GM23338 (cell line): ENCODE results near the gene STX1B. TPM values are rescaled to one million over a fixed set of nuclear protein-coding genes. Genes with fewer than 3 reads are reported as not detected.

Source experiments
- ATAC-seq: fragments of 200-7000 bp; cut with Tn5 transposase; 3 replicates; pipeline ENCODE4 v1.9.1; 2020
- DNase-seq: peaks from one replicate; pipeline ENCODE4 v3.0.0-alpha.2; 2015; ENCODE audit warnings: low spot score
- H2AFZ ChIP-seq: fragments of 200-600 bp; sonication (generic); 2 replicates; pipeline ENCODE4 v1.8.0; 2016; ENCODE audit warnings: antibody characterized with exemption, mild to moderate bottlenecking, moderate library complexity
- H3F3A ChIP-seq: fragments of 200-600 bp; sonication (generic); replicated peaks from 2 replicates; pipeline ENCODE4 v1.8.0; 2017; ENCODE audit warnings: antibody characterized with exemption, mixed run types, low read depth
- H3K27ac ChIP-seq: fragments of 200-600 bp; sonication (generic); 2 replicates; pipeline ENCODE4 v1.6.1; 2016; ENCODE audit warnings: low read depth
- H3K27me3 ChIP-seq: fragments of 200-600 bp; sonication (generic); 2 replicates; pipeline ENCODE4 v1.8.0; 2016; ENCODE audit warnings: mild to moderate bottlenecking, mixed run types, moderate library complexity; ENCODE audit not compliant: insufficient read depth
- H3K36me3 ChIP-seq: fragments of 200-600 bp; sonication (generic); 2 replicates; pipeline ENCODE4 v1.8.0; 2016; ENCODE audit warnings: mild to moderate bottlenecking; ENCODE audit not compliant: insufficient read depth
- H3K4me1 ChIP-seq: fragments of 200-600 bp; sonication (generic); 2 replicates; pipeline ENCODE4 v1.8.0; 2016; ENCODE audit warnings: mild to moderate bottlenecking, moderate library complexity; ENCODE audit not compliant: insufficient read depth
- H3K4me2 ChIP-seq: fragments of 200-600 bp; sonication (generic); 2 replicates; pipeline ENCODE4 v1.7.1; 2017; ENCODE audit warnings: mixed run types
- H3K4me3 ChIP-seq: fragments of 200-600 bp; sonication (generic); 2 replicates; pipeline ENCODE4 v1.6.1; 2016; ENCODE audit warnings: mixed run types
- H3K79me2 ChIP-seq: fragments of 200-600 bp; sonication (generic); replicated peaks from 2 replicates; pipeline ENCODE4 v1.8.0; 2017; ENCODE audit warnings: mild to moderate bottlenecking; ENCODE audit not compliant: insufficient read depth
- H3K9me2 ChIP-seq: fragments of 200-600 bp; sonication (generic); 2 replicates; pipeline ENCODE4 v1.8.0; 2017; ENCODE audit not compliant: insufficient read depth
- H4K20me1 ChIP-seq: fragments of 200-600 bp; sonication (generic); replicated peaks from 2 replicates; pipeline ENCODE4 v1.8.0; 2017; ENCODE audit warnings: mild to moderate bottlenecking; ENCODE audit not compliant: insufficient read depth
- H3K27ac Mint-ChIP-seq: 2 replicates; pipeline ENCODE4 v1.8.0; 2020; ENCODE audit warnings: inconsistent platforms, mild to moderate bottlenecking, moderate library complexity, mixed read lengths
- H3K27me3 Mint-ChIP-seq: 3 replicates; pipeline ENCODE4 v1.8.0; 2022; ENCODE audit warnings: low read depth, mild to moderate bottlenecking, moderate library complexity, mixed read lengths, inconsistent platforms; ENCODE audit not compliant: insufficient read depth, poor library complexity
- H3K36me3 Mint-ChIP-seq: 3 replicates; pipeline ENCODE4 v1.8.0; 2021; ENCODE audit warnings: low read depth, mild to moderate bottlenecking, inconsistent platforms, moderate library complexity, mixed read lengths
- H3K4me1 Mint-ChIP-seq: 3 replicates; pipeline ENCODE4 v1.8.0; 2020; ENCODE audit warnings: mild to moderate bottlenecking, inconsistent platforms, mixed read lengths
- H3K4me3 Mint-ChIP-seq: 3 replicates; pipeline ENCODE4 v1.8.0; 2021; ENCODE audit warnings: moderate library complexity, mild to moderate bottlenecking, inconsistent platforms, mixed read lengths
- H3K9me3 Mint-ChIP-seq: 3 replicates; pipeline ENCODE4 v1.8.0; 2020; ENCODE audit warnings: moderate library complexity, mild to moderate bottlenecking, inconsistent platforms, mixed read lengths
- ETS1 ChIP-seq: IDR thresholded peaks from 2 replicates; pipeline ENCODE4 v1.6.1; 2016; ENCODE audit warnings: antibody characterized with exemption
- EZH2 ChIP-seq: fragments of 200-600 bp; sonication (generic); IDR thresholded peaks from one replicate; pipeline ENCODE4 v1.8.0; 2017; ENCODE audit warnings: antibody characterized with exemption, mild to moderate bottlenecking, low read depth; ENCODE audit not compliant: unreplicated experiment
- EZH2phosphoT487 ChIP-seq: fragments of 200-600 bp; sonication (generic); IDR thresholded peaks from one replicate; pipeline ENCODE4 v1.8.1; 2018; ENCODE audit warnings: antibody characterized with exemption; ENCODE audit not compliant: unreplicated experiment
- NANOG ChIP-seq: IDR thresholded peaks from 2 replicates; pipeline ENCODE4 v1.6.1; 2016; ENCODE audit warnings: antibody characterized with exemption, borderline replicate concordance
- REST ChIP-seq: IDR thresholded peaks from one replicate; pipeline ENCODE4 v1.6.1; 2018; ENCODE audit warnings: antibody characterized with exemption; ENCODE audit not compliant: unreplicated experiment
- STAT1 ChIP-seq: IDR thresholded peaks from one replicate; pipeline ENCODE4 v1.6.1; 2016; ENCODE audit warnings: antibody characterized with exemption; ENCODE audit not compliant: unreplicated experiment
- ZNF331 ChIP-seq: fragments of 250-450 bp; sonication (Bioruptor Pico); IDR thresholded peaks from 2 replicates; pipeline ENCODE4 v1.5.0; 2020; ENCODE audit warnings: low read depth, mild to moderate bottlenecking, moderate library complexity
- ZNF462 ChIP-seq: fragments of 250-450 bp; sonication (Bioruptor Pico); IDR thresholded peaks from 2 replicates; pipeline ENCODE4 v1.5.0; 2020; ENCODE audit warnings: mild to moderate bottlenecking, moderate library complexity
- polyA plus RNA-seq: library from polyadenylated mRNA; unstranded; fragments of >200 nt; fragmentation: Nextera tagmentation; extraction: Ambion mirVana; gene quantifications from 2 replicates; pipeline ENCODE4 v1.2.1, GENCODE V29; 2016
- total RNA-seq: library from RNA; depleted of rRNA; stranded (reverse); fragments of >200 nt; shearing (Covaris generic); gene quantifications from 2 replicates; pipeline ENCODE4 v1.2.3, GENCODE V29; 2014

STX1B gene
- total and polyA plus RNA-seq, 2 experiments from 2014 or later = 1.7 to 9.5 TPM

- no peaks in the 10 kb centered on the region; the same call in 1 of the 2 replicates for H3K36me3 ChIP-seq
- Mint-ChIP-seq H3K27ac (no peak overlapping the region), H3K4me1 (peaks cover 30% of the 10 kb centered on the region), H3K4me3 (no peak overlapping the region; the same call in 2 of the 3 replicates), H3K27me3 (peaks cover 18% of the 10 kb centered on the region), H3K36me3 (peaks cover 3% of the 10 kb centered on the region; the same call in 2 of the 3 replicates), H3K9me3 (no peaks in the 10 kb centered on the region)
- ATAC-seq = no peak
- H3K9me2 ChIP-seq = no peaks in the 10 kb centered on the region
- H3K27ac ChIP-seq = no peak overlapping the region
- H3K4me3 ChIP-seq = no peak overlapping the region
- no peaks in the 10 kb centered on the region for H3K79me2 ChIP-seq
- H4K20me1 ChIP-seq = 0 out of 2 replicates have a peak, but pooled peaks cover 3% of the 10 kb centered on the region
- H3K27me3 ChIP-seq = no peaks in the 10 kb centered on the region
- H3K4me2 ChIP-seq = no peak overlapping the region
- no peak for TF ChIP-seq ETS1
- TF ChIP-seq ZNF331 (CRISPR knock-in tag) = no peak
- no peak for TF ChIP-seq REST
- no peak for TF ChIP-seq EZH2phosphoT487
- H3F3A ChIP-seq = peaks cover 12% of the 10 kb centered on the region
- no peak for DNase-seq
- no peak overlapping the region for H2AFZ ChIP-seq
- H3K4me1 ChIP-seq = peaks cover 7% of the 10 kb centered on the region; the same call in 1 of the 2 replicates
Observed at GRCh38 chr16:30951193-30951592, 59.2 kb downstream of the STX1B start.

- H3K27ac ChIP-seq = no peak overlapping the region
- Mint-ChIP-seq H3K27ac (no peak overlapping the region), H3K4me3 (peak overlapping the region; percentile 88), H3K27me3 (peaks cover 19% of the 10 kb centered on the region), H3K9me3 (no peaks in the 10 kb centered on the region), H3K36me3 (peaks cover 8% of the 10 kb centered on the region), H3K4me1 (peaks cover 34% of the 10 kb centered on the region)
- H3K9me2 ChIP-seq = no peaks in the 10 kb centered on the region
- H3F3A ChIP-seq = peaks cover 13% of the 10 kb centered on the region
- ATAC-seq (no peak), DNase-seq (no peak)
- no peaks in the 10 kb centered on the region for H3K27me3 ChIP-seq
- 0 out of 2 replicates have a peak, but pooled peaks cover 3% of the 10 kb centered on the region for H4K20me1 ChIP-seq
- H2AFZ ChIP-seq = no peak overlapping the region
- peaks cover 7% of the 10 kb centered on the region; the same call in 1 of the 2 replicates for H3K4me1 ChIP-seq
- H3K4me3 ChIP-seq = peak overlapping the region; percentile 92
- no peaks in the 10 kb centered on the region for H3K79me2 ChIP-seq
- no peaks in the 10 kb centered on the region; the same call in 1 of the 2 replicates for H3K36me3 ChIP-seq
- peak overlapping the region; percentile 98 for H3K4me2 ChIP-seq
- TF ChIP-seq EZH2 (no peak), ZNF462 (CRISPR knock-in tag) (no peak), ZNF331 (CRISPR knock-in tag) (no peak), STAT1 (no peak), NANOG (no peak)
Observed at GRCh38 chr16:30950516-30951065, 59.8 kb downstream of the STX1B start.
